ENCODE measurements around the gene RNF123.

RNF123 gene

DNA sequence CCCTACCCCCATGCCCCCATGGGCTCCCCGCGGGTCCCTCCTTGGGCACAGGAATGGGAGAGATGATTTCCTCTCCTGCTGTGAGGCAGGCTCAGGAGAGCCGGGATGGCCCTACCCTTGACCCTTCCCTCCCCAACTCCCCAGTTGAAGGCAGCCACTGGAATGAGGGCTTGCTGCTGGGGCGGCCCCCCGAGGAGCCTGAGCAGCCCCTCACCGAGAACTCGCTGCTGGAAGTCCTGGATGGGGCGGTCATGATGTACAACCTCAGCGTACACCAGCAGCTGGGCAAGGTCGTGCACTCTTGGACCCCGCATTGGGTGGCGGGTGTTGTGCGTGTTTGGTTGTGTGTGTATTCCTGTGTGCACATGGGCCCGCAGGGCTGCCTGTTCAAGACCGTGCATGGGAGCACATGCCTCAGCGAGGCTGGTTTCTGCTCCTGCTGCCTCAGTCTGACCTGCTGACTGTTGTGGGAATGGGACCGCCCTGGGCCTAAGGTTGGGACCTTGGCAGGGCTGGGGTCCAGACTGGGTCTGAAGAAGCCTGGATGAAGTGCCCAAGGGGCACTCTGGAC is 16.1 kb downstream of the RNF123 start:
- DNase-seq = no peak

DNA sequence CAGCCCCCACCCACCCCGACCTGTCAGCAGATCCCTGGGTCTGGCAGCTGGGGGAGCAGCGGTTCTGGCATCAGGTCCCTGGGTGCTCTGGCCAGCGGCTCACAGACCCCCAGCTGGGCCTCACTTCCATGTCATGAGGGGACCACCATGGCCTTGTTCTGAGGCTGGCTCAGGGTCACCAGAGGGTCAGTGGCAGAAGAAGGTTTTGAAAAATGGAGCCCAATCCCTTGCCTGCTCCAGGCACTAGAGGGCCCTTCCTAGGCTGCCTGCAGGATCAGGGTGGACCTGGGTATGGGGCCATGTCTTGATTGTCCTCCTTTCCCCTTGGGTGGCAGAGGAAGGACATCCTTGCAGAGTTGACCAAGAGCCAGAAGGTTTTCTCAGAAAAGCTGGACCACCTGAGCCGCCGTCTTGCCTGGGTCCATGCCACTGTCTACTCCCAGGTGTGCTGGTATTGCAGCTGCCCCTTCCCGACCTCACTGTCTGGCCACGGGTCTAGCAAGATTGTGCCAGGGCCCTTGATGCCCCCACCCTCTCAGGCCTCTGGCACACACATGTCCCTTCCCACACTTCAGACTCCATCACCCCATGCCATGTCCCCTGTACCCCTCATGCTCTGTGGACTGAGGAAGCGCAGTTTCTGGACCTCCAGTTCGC is 17.2 kb downstream of the RNF123 start:
- DNase-seq = no peak

DNA sequence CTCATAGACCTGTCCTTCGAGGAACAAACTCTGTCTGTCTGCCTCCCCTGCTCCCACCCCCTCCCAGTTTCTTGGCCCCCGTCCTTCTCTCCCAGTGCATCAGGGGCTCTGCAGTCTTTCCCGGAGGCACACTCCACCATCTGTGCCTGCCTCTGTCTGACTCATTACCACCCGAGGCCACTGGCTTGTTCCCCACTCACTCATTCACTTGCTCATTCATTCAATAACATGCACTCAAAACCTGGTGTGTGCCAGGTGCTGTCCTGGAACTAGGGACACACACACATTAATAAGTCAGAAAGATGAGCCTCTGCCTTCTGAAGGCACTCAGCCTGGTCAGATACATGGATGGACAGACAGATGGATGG is 17.7 kb downstream of the RNF123 start:
- DNase-seq = no peak

DNA sequence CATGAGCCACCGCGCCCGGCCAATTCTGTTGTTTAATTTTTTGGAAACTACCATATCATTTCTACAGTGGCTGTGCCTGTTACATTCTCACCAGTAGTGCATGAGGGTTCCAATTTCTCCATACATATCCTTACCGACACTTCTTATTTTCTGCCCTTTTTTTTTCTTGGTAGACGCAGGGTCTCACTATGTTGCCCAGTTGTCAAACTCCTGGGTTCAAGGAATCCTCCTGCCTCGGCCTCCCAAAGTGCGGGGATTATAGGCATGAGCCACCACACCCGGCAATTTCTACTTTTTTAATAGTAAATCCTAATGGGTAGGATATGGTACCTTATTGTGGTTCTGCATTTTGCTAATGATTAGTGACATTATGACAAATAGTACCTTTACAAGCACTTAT is 20.5 kb downstream of the RNF123 start:
- no peak for DNase-seq

DNA sequence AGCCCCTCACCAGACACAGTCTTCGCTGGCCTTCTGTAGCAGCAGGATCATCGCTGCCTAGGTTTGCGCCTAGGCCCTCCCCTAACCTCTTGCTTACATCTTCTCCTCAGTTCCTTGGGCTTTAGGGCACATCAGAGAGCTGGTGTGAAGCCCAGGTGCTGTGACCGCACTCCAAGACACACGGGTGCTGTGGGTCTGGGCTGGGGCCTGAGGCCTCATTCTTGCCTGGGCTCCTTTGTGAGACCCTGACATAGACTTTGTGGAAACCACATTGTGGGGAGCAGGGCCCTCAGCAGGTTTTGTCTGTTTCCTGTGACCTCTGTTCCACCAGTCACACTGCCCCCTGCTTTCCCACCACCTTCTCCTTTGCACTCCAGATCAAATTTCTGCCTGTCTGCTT is 22.1 kb downstream of the RNF123 start:
- DNase-seq = no peak

DNA sequence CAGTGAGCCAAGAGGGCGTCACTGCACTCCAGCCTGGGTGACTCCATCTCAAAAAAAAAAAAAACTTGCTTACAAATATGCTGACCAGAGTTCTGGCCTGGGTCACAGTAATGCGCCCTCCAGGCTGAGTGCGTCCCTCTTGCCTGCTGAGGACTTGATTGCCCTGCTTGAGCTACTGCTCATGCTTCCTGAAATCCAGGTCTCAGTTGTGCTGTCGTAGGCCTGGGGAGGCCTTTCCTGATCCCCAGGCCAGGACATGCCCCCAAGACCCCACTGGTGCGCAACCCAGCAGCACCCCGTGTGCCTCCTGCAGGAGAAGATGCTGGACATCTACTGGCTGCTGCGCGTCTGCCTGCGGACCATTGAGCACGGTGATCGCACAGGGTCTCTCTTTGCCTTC is 22.8 kb downstream of the RNF123 start:
- DNase-seq = no peak

DNA sequence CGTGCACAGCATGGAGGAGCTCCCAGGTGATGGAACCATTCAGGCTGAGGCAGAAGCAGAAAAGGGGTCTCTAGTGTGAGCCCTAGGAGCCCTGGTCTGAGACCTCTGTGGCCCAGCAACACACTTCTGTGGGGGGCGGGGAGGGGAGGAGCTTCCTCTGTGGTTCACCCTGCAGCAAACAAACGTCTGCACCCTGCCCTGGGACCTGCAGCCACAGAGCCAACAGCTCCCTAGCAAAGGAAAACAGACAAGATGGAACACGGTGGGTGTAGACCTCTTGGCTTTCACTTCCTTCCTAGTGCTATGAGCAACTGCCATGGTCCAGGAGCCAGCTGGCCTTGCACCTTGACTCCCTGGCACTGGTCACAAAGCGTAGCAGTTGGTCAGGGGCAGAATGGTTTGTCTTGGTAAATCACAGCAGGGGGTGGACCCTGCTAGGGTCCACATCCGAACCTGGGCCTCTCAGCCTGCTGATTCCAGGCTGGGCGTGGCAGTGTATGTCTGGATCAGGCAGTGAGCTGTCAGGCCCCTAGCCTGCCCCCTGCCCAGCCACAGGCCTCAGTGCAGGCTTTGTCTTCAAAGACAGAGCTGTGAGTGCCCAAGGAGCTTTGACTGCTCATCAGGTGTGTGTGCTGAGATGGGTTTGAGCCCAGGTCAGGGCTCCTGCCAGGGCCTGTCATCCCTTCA is 23.4 kb downstream of the RNF123 start:
- DNase-seq = no peak

DNA sequence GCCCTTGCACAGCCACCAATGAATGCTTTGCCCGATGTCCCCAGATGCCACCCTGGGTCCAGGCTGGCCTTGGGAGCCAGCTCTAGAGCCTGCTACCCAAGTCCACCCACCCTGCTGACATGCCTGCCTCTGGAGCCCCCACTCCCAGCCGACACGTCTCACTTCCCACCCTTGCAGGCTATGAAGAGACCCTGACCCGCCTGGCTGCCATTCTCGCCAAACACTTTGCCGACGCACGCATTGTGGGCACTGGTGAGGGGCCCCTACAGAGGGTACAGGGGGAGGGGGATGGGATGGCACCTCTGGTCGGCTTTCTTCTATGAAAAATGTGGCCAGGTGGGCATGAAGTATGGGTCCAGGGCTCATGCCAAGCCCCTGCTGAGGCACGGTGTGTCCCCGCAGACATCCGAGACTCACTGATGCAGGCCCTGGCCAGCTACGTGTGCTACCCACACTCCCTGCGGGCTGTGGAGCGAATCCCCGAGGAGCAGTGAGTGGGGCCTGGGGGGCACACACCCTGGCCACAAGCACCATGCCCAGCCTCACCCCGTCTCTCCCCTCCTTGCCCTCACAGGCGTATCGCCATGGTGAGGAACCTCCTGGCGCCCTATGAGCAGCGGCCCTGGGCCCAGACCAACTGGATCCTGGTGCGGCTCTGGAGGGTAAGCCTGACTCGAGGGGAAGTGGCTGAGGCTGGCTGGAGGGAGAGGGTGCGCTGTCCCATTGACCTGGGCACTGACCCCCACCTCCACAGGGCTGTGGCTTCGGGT is 24.2 kb downstream of the RNF123 start:
- no peak for DNase-seq

DNA sequence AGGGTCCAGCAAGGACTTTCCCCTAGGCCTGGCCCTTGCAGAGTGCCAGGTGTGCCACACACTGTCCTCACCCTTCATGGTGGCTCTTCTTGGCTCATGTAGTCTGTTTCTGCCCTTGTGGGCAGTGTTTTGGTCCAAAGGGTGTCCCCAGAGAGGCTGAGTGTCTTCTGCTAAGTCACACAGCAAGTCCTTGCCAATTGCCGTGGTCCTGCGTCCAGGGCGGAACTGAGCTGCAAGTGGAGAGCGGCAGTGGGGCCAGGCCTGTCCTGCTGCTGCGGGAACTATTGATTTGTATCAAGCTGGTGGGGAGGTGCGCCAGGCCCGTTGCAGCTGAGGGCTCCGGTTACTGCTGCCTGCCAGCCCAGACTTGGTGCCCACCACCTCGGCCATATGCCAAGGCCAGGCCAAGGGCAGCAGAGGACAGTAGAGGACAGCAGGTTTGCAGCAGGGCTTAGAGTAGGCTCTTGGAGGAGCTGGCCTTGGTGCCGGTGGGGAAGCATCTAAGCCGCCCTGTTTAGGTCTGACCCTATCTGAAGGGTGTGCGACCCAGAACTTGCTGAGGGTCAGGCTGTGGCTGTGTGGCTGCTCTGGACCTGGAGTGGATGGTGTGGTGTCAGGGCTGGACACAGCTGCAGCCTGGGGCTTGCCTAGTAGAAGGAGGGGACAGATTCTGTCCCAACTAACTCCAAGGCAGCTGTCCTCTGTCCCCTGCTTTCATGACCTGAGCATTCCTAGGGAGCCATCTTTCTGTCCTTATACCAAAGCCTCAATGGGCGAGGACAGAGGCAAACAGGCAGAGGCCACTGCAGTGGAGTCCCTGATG is 25.6 kb downstream of the RNF123 start:
- DNase-seq = no peak

DNA sequence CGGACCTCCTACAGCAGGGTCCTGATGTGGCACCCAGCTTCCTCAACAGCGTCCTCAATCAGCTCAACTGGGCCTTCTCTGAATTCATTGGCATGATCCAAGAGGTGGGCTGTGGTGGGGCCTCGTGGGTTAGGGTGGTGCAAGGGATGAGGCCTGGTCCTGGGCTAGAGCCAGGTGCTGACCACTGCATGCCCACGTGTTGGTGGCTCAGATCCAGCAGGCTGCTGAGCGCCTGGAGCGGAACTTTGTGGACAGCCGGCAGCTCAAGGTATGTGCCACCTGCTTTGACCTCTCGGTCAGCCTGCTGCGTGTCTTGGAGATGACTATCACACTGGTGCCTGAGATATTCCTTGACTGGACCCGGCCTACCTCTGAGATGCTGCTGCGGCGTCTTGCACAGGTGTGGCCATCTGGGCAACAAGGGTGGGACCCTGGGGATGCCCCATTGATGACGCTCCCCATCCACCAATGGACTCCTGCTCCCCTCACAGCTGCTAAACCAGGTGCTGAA is 26.3 kb downstream of the RNF123 start:
- DNase-seq = no peak

DNA sequence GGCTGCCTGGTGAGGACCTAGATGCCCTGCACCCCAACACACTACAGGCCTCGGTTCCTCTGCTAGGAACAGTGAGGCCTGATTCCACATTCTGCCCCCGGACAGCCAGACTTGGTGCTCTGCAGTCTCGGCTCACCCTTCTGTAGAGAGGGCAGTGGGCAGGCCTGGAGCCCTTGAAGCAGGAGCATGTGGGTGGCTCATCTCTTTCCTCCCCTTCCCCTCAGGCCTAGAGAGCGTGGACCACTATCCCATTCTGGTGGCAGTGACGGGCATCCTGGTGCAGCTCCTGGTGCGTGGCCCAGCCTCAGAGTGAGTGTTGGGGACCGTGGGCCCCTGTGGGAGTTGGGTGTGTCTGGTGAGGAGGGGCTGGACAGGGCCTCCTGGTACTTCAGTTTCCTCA is 26.8 kb downstream of the RNF123 start:
- DNase-seq = no peak

DNA sequence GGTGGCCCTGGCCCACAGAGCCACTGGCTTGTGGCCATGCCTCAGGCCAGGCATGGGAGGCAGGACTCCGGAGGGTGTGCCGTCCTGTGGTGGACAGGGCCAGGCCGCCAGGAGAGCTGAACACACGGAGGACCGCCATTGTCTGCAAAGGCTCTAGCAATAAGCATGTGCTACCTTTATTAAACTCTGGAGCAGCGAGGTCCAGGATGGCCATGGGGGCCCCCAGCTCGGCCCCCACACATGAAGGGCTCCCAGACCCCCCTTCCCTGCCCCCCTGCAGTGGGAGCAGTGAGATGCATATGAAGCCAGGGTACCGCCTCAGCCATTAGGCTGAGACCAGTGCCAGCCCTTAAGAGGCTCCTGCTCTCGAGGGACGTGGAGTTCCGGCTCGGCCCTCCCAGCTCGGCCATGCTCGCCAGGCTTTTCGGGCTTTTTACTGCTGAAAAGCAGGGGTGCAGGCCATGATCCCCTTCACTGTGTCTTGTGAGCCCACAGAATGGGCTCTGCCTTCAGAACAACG is 27.4 kb downstream of the RNF123 start:
- DNase-seq = no peak

DNA sequence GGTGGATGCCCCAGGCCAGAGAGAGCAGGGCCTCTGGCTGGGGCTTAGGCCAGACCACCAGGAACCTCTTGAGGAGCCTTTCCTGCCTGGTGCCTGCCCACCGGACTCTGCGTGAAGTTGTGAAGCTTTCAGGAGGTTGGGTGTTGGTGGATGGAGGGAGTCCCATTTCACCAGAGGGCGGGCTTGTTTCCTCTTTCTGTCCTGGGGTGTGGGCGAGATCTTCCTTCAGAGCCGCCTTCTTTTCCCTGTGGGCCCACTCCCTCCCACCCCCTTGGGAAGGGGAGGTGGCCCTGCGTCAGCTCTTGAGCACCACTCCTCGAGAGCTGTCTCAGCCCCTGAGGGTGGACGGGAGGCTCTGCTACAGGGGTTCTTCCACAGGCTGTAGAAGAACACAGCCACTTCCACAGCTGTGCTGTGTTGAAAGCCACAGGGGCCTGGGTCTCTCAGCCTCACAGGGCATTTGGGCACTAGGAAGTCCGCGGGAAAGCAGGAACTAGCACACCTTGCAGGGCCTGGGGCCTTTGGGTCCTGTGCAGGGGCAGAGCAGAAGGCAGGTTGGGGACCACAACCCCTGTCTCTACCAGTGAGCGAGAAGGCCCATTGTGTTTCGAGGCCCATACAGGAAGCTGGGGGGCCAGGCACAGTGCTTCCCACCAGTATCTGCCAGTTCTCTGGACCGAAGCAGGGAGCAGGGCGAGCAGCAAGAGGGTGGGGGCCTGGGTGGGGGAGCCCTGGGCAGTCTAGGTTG is 28.0 kb downstream of the RNF123 start:
- DNase-seq = no peak

DNA sequence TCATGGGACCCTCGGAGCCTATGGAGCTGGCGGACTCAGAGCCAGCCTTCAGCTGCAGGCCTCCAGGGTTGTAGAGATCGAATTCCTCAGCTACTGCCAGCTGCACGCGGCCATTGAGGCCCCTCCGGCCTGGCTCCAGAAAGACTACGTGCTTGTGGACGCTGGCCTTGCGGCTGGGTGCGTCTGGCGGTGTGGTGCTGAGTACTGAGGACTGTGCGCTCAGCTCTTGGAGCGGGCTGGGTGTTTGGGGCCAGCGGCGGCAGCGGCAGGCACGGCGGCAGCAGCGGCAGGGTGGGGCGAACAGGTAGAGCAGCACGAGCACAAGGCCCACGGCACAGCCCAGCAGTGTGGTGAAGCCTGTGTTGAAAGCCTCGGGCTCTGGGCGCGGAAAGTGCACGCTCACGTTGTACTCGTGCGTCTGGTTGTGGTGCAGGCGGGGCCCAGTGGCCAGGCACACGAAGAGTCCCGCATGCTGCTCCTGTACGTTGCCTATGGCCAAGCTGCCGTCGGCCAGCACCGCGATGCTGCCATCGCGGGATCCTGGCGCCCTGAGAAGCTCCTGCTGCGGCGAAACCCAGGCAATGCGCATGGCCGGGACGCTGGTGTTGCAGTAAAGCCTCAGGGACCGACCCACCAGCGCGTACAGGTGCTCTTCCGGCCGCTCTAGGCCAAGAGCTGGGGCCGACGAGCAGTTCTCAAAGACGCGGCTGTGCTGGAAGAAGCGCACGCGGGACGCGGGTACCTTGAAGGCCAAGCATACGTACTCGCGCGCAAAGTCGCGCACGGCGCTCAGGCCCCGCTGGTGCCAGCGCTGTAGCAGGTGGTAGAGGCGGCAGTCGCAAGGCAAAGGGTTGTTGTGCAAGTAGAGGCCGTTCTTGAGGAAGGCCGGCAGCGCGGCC is 28.9 kb downstream of the RNF123 start:
- no peak for DNase-seq

DNA sequence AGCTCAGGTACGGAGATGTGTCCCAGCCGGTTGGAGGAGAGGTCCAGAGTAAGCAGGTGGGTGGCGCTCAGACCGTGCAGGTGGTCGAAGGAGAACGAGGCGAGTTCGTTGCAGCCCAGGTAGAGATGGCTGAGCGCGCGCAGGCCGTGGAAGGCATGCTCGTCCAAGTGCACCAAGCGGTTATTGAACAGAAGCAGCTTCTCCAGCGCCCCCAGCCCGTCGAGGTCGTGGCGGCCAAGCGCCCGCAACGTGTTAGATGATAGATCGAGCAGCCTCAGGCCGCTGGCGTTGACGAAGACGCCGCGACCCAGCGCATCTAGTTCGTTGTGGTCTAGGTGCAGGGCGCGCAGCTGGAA is 29.5 kb downstream of the RNF123 start:
- DNase-seq = no peak

DNA sequence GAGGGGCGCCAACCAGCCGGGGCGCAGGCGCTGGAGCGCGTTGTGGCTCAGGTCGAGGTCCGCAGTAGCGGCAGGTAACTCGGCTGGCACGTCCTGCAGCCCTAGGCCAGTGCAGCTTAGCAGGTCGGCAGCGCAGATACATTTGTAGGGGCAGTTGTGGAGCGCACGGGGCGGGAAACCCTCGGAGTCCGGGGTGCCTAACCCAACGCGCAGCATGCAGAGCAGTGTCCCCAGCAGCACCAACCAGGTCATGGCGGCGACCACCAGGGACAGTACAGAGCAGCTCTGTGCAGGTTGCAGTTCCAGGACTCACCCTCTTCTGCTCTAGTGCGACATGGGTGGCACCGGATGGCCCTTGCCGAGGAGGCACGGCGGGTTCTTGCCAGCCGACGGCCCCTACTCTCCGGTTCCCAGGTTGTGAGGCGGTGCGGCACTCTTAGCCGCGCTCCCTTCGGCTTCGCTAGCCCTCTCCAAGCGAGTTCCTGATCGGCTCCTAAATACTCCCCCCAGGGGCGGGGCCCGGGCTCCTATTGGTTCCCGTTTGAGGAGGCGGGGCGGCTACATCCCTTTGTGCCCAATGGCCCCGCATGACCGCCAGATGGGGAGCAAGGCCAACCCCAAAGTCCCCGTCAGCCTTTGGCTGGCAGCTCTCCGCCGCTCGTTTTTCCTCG is 30.0 kb downstream of the RNF123 start, which contains the start of gene AMIGO3:
Gene AMIGO3, minus strand, starts transcription at position 471 of the 671 bp plus-strand sequence. Its CDS starts 219 bp downstream, at position 252.
- DNase-seq = peak; percentile 82 to 84

DNA sequence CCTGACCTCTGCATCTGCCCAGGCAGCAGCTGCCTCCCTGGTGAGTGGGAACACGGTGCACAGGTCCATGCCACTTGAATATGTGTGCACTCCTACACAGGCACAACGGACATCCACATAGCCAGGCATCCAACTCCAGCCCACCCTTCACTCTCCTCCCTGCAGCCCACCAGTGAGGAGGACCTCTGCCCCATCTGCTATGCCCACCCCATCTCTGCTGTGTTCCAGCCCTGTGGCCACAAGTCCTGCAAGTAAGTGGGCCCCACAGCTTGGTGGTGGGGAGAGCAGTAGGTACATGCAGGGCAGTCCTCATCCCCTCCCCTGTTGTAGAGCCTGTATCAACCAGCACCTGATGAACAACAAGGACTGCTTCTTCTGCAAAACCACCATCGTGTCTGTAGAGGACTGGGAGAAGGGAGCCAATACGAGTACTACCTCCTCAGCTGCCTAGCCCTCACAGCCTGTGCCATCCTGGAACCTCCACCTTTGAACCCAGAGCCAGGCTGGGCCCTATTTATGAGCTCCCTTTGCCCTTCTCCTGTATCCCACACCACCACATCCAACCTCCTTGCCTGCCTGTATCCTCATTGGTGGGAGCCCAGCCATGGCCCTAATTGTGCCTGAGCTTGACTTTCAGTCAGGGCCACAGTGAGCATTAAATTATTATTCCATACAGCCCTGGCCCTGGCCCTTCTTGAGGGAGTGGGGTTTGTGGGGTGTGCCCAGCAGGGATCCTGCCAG is 31.7 kb downstream of the RNF123 start:
- DNase-seq = no peak

DNA sequence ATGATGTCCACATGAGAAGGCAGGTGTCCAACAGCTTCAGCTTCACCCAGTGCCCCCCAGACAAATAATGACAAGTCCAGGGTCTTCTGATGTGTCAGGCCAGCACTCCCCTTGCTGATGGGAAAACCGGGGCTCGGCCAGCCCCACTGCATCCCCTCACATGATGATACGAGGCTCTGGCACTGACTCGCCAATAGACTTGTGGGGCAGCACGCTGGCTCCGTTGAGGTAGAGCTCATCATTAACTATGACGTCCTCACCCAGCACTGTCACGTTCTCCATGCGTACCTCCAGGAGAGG is 32.2 kb downstream of the RNF123 start:
- DNase-seq = no peak
